HepG2 (cell line): ENCODE results near the gene LRRC32. TPM values are rescaled to one million over a fixed set of nuclear protein-coding genes. Genes with fewer than 3 reads are reported as not detected.

ENCODE experiments used
- ATAC-seq: fragments of 200-7000 bp; cut with Tn5 transposase; 3 replicates; pipeline ENCODE4 v1.9.1; 2020; ENCODE audit warnings: mild to moderate bottlenecking, moderate library complexity
- BruUV-seq: library from RNA; stranded (reverse); fragments of 400-500 nt; replicated peaks from 2 replicates; lab custom pipeline; 2021; lab: Mats Ljungman, UMichigan
- CTCF ChIA-PET: fragments of 300-600 bp; formaldehyde crosslinking; extraction: SDS; loops from one replicate; lab custom pipeline; 2021; ENCODE audit warnings: low total read pairs, inconsistent platforms, low intra/inter-chr PET ratio; lab: Yijun Ruan, JAX
- POLR2A ChIA-PET: fragments of 350-600 bp; sonication (Branson Sonifier 250); formaldehyde crosslinking; loops from one replicate; lab custom pipeline; 2020; ENCODE audit warnings: antibody characterized with exemption, inconsistent platforms; lab: Yijun Ruan, JAX
- DNase-seq: peaks from one replicate; pipeline ENCODE4 v3.0.0-alpha.2; 2015; ENCODE audit warnings: low spot score
- FAIRE-seq: peaks from 3 replicates; lab custom pipeline; 2011; peaks lifted over from hg19 to GRCh38; lab: Jason Lieb, UNC
- H2AFZ ChIP-seq: one replicate; pipeline ENCODE4 v1.6.1; 2011; ENCODE audit warnings: low read length, inconsistent platforms
- H3K27ac ChIP-seq: fragments of 300-600 bp; 3 replicates; pipeline ENCODE4 v1.8.0; 2011; ENCODE audit warnings: mixed run types, mild to moderate bottlenecking, mixed read lengths, low read length, inconsistent platforms; ENCODE audit not compliant: insufficient read depth; ENCODE audit errors: extremely low read length
- H3K27me3 ChIP-seq, 2 experiments: fragments of 200-600 bp in 1 of 2; 2 replicates in 1 of 2; 3 replicates in 1 of 2; pipeline versions ENCODE4 v1.6.0 to v1.8.0; 2011; ENCODE audit warnings: low read length in 2 of 2, mild to moderate bottlenecking in 2 of 2, moderate library complexity in 2 of 2, inconsistent platforms in 1 of 2; ENCODE audit not compliant: insufficient read depth in 2 of 2, control insufficient read depth in 1 of 2
- H3K36me3 ChIP-seq, 2 experiments: fragments of 200-600 bp in 1 of 2; replicated peaks in 1 of 2; 2 replicates in 1 of 2; 3 replicates in 1 of 2; pipeline versions ENCODE4 v1.5.1 to v1.8.0; 2011; ENCODE audit warnings: low read length in 2 of 2, inconsistent platforms in 1 of 2; ENCODE audit not compliant: insufficient read depth in 2 of 2, control insufficient read depth in 1 of 2
- H3K4me1 ChIP-seq: 2 replicates; pipeline ENCODE4 v1.5.1; 2012; ENCODE audit warnings: low read length, inconsistent platforms; ENCODE audit not compliant: insufficient read depth
- H3K4me2 ChIP-seq: 2 replicates; pipeline ENCODE4 v1.6.0; 2011; ENCODE audit warnings: low read depth, low read length, inconsistent platforms
- H3K4me3 ChIP-seq, 3 experiments: fragments of 200-600 bp in 1 of 3; sonication (generic), shearing (Covaris generic) in 1 of 3; replicated peaks in 1 of 3; 2 replicates each; pipeline ENCODE4 v1.5.1; 2011 to 2016; ENCODE audit warnings: low read length in 3 of 3, inconsistent platforms in 2 of 3, low read depth in 2 of 3, mild to moderate bottlenecking in 2 of 3, control low read depth in 1 of 3, mixed read lengths in 1 of 3; ENCODE audit not compliant: insufficient read depth in 1 of 3
- H3K79me2 ChIP-seq: one replicate; pipeline ENCODE4 v1.6.1; 2011; ENCODE audit warnings: low read length, inconsistent platforms; ENCODE audit not compliant: insufficient read depth
- H3K9ac ChIP-seq: 2 replicates; pipeline ENCODE4 v1.6.0; 2011; ENCODE audit warnings: mild to moderate bottlenecking, low read depth, low read length, inconsistent platforms; ENCODE audit not compliant: insufficient read depth
- H3K9me3 ChIP-seq: 2 replicates; pipeline ENCODE4 v1.5.1; 2012; ENCODE audit warnings: mild to moderate bottlenecking, low read length
- H4K20me1 ChIP-seq: 2 replicates; pipeline ENCODE4 v1.6.0; 2011; ENCODE audit warnings: inconsistent platforms, mild to moderate bottlenecking, low read length, moderate library complexity; ENCODE audit not compliant: insufficient read depth
- ATF1 ChIP-seq: IDR thresholded peaks from 2 replicates; pipeline ENCODE4 v1.6.1; 2016; ENCODE audit warnings: mild to moderate bottlenecking, control low read depth
- BRD4 ChIP-seq: sonication (generic); formaldehyde crosslinking; IDR thresholded peaks from 2 replicates; pipeline ENCODE4 v1.4.0; 2020; ENCODE audit warnings: missing genetic modification reagents
- CBX2 ChIP-seq, 2 experiments: fragments of 200-600 bp in 1 of 2; sonication (generic); formaldehyde crosslinking in 1 of 2; IDR thresholded peaks; 2 replicates each; pipeline versions ENCODE4 v1.7.0 to v1.8.1; 2018 to 2022; ENCODE audit warnings: low read depth in 2 of 2, low read length in 1 of 2, mild to moderate bottlenecking in 1 of 2, missing genetic modification reagents in 1 of 2
- GABPA ChIP-seq, 2 experiments: IDR thresholded peaks; 2 replicates each; pipeline ENCODE4 v1.6.1; 2011 to 2016; ENCODE audit warnings: low read depth in 2 of 2, low read length in 1 of 2, missing biosample characterization in 1 of 2, missing genetic modification characterization in 1 of 2
- HBP1 ChIP-seq: IDR thresholded peaks from 2 replicates; pipeline ENCODE4 v1.6.1; 2016; ENCODE audit warnings: low read depth, control low read depth
- SALL2 ChIP-seq: sonication (generic); formaldehyde crosslinking; IDR thresholded peaks from 2 replicates; pipeline ENCODE4 v1.8.1; 2023; ENCODE audit warnings: mild to moderate bottlenecking, missing genetic modification reagents, inconsistent platforms
- STAG1 ChIP-seq: sonication (generic); formaldehyde crosslinking; IDR thresholded peaks from 2 replicates; pipeline ENCODE4 v1.4.0; 2020; ENCODE audit warnings: missing genetic modification reagents
- ZBTB34 ChIP-seq: sonication (generic); formaldehyde crosslinking; IDR thresholded peaks from 2 replicates; pipeline ENCODE4 v1.8.0; 2022; ENCODE audit warnings: mild to moderate bottlenecking, missing genetic modification reagents
- ZNF33A ChIP-seq: sonication (generic); formaldehyde crosslinking; IDR thresholded peaks from 2 replicates; pipeline ENCODE4 v1.5.1; 2020; ENCODE audit warnings: missing genetic modification reagents, mild to moderate bottlenecking, moderate library complexity, borderline replicate concordance
- ZNF343 ChIP-seq: sonication (generic); formaldehyde crosslinking; IDR thresholded peaks from 2 replicates; pipeline ENCODE4 v1.4.0; 2020; ENCODE audit warnings: mild to moderate bottlenecking, missing genetic modification reagents
- ZNF550 ChIP-seq: sonication (generic); formaldehyde crosslinking; IDR thresholded peaks from 2 replicates; pipeline ENCODE4 v1.4.0; 2020; ENCODE audit warnings: mild to moderate bottlenecking, missing genetic modification reagents, borderline replicate concordance
- ZNF652 ChIP-seq: IDR thresholded peaks from 2 replicates; pipeline ENCODE4 v1.6.1; 2016; ENCODE audit warnings: low read depth, borderline replicate concordance
- ZNF747 ChIP-seq: sonication (generic); formaldehyde crosslinking; IDR thresholded peaks from 2 replicates; pipeline ENCODE4 v1.8.1; 2023; ENCODE audit warnings: missing genetic modification reagents, mild to moderate bottlenecking, borderline replicate concordance
- ZNF878 ChIP-seq: sonication (generic); formaldehyde crosslinking; IDR thresholded peaks from 2 replicates; pipeline ENCODE4 v1.8.1; 2023; ENCODE audit warnings: mild to moderate bottlenecking, missing genetic modification reagents, moderate library complexity
- WGBS: methylation state at CpG from one replicate; pipeline ENCODE4 v1.1.6; 2017; ENCODE audit warnings: low lambda C conversion rate; 5-methylcytosine and 5-hydroxymethylcytosine counted together
- in situ Hi-C: cut with HindIII; loops from 2 replicates; pipeline ENCODE4 v1.10.0; 2017; ENCODE audit warnings: low pct_unique_long_range_greater_than_20kb; ENCODE audit not compliant: extremely low pct_ligation_motif_present
- intact Hi-C: fragments of 100-400 bp; cut with micrococcal nuclease; formaldehyde crosslinking; loops from one replicate; pipeline ENCODE4 v1.10.0; 2022; ENCODE audit not compliant: unreplicated experiment
- polyA plus RNA-seq, 8 experiments: library from polyadenylated mRNA; depleted of rRNA in 3 of 8; stranded (reverse) in 7 of 8; unstranded in 1 of 8; fragments of >200 nt; fragmentation: Illumina TruSeq in 4 of 8; extraction: Trizol in 4 of 8; gene quantifications; 2 replicates each; pipeline versions ENCODE4 v1.2.1 to v1.2.3, GENCODE V29; 2011 to 2016; ENCODE audit warnings: low read depth in 4 of 8, missing spikeins in 1 of 8, mixed read lengths in 1 of 8; ENCODE audit not compliant: insufficient read depth in 1 of 8
- total RNA-seq, 5 experiments: library from RNA; depleted of rRNA; stranded (reverse); fragments of >200 nt; fragmentation: Illumina TruSeq; extraction: Trizol; gene quantifications; 2 replicates each; pipeline ENCODE4 v1.2.3, GENCODE V29; 2016; ENCODE audit warnings: low read depth in 1 of 5

LRRC32 gene
- total and polyA plus RNA-seq, 2 of the 13 experiments (the other 11 are each of a cell fraction or from before 2014, with no cell fraction given) = 0.07 TPM; not detected in 1

- no peak for TF ChIP-seq CBX2 (IDR thresholded peaks at IDR 0.05; ENCODE audit: low read depth, low read length)
- no peak for TF ChIP-seq CBX2 (CRISPR knock-in tag; IDR thresholded peaks at IDR 0.05; ENCODE audit: low read depth)
- no peak for TF ChIP-seq ZNF878 (CRISPR knock-in tag)
Observed at GRCh38 chr11:76667271-76667818, 3.2 kb downstream of the LRRC32 start (continued).

- peaks cover 2 to 55% of the 10 kb centered on the region in 2 experiments; a peak in 4 of 5 replicates for H3K27me3 ChIP-seq
- ATAC-seq = no peak
- TF ChIP-seq GABPA (IDR thresholded peaks at IDR 0.05; ENCODE audit: low read depth, low read length) (no peak), GABPA (CRISPR knock-in tag; IDR thresholded peaks at IDR 0.05; ENCODE audit: low read depth) (no peak), ATF1 (CRISPR knock-in tag) (no peak), ZNF747 (no peak), BRD4 (CRISPR knock-in tag) (no peak), ZNF550 (no peak), SALL2 (CRISPR knock-in tag) (no peak), ZNF33A (no peak), ZNF343 (CRISPR knock-in tag) (no peak), STAG1 (CRISPR knock-in tag) (no peak), ZNF652 (no peak), HBP1 (CRISPR knock-in tag) (no peak), ZBTB34 (CRISPR knock-in tag) (no peak)
- no peak overlapping the region for H2AFZ ChIP-seq
- H3K9me3 ChIP-seq = no peaks in the 10 kb centered on the region
- FAIRE-seq = no peak
- ChIA-PET CTCF (no interaction called here), POLR2A (no interaction called here)
- H3K36me3 ChIP-seq = no peaks in the 10 kb centered on the region
- H3K4me3 ChIP-seq = no peak overlapping the region
- WGBS = 24% methylated on average over 5 of the region's 5 CpGs
- no TSS peak for BruUV-seq
- intact Hi-C loops = no loop called here
- H3K9ac ChIP-seq = no peak overlapping the region
- no peaks in the 10 kb centered on the region for H3K79me2 ChIP-seq
- no peak for DNase-seq
- H4K20me1 ChIP-seq = no peaks in the 10 kb centered on the region
- H3K4me1 ChIP-seq = no peaks in the 10 kb centered on the region
- in situ Hi-C loops = no loop called here
- no peak overlapping the region for H3K27ac ChIP-seq
- H3K4me2 ChIP-seq = no peak overlapping the region
Observed at GRCh38 chr11:76666830-76667229, 3.7 kb downstream of the LRRC32 start.
